Tibial artery (tissue), 4 donors: ENCODE data around the gene FCHSD2.

Experiments used
- DNase-seq, 2 donors: peaks; one replicate each; pipeline ENCODE4 v3.0.0-alpha.2; 2019
- H3K27ac ChIP-seq, 2 donors: fragments of 200-600 bp; sonication (generic) in 1 of 2; 1 replicate in 1 of 2; 2 replicates in 1 of 2; pipeline ENCODE4 v1.5.1; 2018 to 2019; ENCODE audit warnings: mild to moderate bottlenecking in 1 of 2
- H3K27me3 ChIP-seq, 2 donors: fragments of 200-600 bp; sonication (generic) in 1 of 2; one replicate each; pipeline versions ENCODE4 v1.5.1 to v1.6.0; 2016 to 2019
- H3K36me3 ChIP-seq, 3 donors: fragments of 200-600 bp; sonication (generic) in 2 of 3; one replicate each; pipeline ENCODE4 v1.5.1; 2016 to 2019; ENCODE audit warnings: mild to moderate bottlenecking in 2 of 3
- H3K4me1 ChIP-seq, 4 donors: fragments of 200-600 bp; sonication (generic) in 2 of 4; 1 replicate in 3 of 4; 2 replicates in 1 of 4; pipeline ENCODE4 v1.5.1; 2016 to 2019
- H3K4me3 ChIP-seq, 2 donors: fragments of 200-600 bp; sonication (generic) in 1 of 2; 1 replicate in 1 of 2; 2 replicates in 1 of 2; pipeline ENCODE4 v1.5.1; 2018 to 2019; ENCODE audit warnings: mild to moderate bottlenecking in 2 of 2
- H3K9me3 ChIP-seq, 3 donors: fragments of 200-600 bp; sonication (generic) in 1 of 3; one replicate each; pipeline ENCODE4 v1.5.1; 2016 to 2019
- intact Hi-C: fragments of 100-400 bp; cut with DNase I; formaldehyde crosslinking; loops from one replicate; pipeline ENCODE4 v1.15.0; 2023; ENCODE audit warnings: low total_unique reads
- TF ChIP-seq, protein P1 (sequence below), 2 experiments: fragments of 200-600 bp in 1 of 2; fragments of 450-650 bp in 1 of 2; IDR thresholded peaks; one replicate each; pipeline ENCODE4 v1.5.1; 2017 to 2019; ENCODE audit warnings: antibody characterized with exemption in 2 of 2, mild to moderate bottlenecking in 1 of 2, moderate library complexity in 1 of 2

Gene FCHSD2

DNA sequence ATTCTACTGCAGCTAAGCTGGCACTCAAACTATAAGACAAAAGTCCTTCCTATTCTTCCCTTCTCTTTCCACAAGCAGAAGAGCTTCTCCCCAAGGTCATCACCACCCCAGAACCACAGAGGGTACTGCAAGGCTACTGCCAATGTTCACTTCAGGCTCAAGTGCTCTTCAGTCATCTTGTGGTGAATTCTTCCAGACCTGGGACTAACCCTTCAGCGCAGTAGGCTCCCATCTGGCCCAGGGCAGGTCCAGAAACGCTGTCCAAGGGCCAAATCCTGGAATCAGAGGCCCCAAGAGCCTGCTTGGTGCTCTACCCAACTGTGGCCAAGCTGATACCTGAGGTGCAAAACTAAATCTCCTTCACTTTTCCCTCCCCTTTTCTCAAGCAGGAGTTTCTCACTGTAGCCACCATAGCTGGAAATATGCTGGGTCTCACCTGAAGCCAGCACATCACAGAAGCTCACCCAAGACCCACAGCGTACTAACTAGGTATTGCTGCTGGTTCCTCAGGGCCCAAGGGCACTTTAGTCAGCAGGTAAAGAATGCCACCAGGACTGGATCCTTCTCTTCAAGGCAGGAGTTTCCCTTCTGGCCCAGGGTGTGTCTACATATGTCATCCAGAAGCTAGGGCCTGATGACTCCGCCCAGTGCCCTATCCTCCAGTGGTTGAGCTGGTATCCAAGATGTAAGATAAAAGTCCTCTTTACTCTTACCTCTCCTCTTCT, 27.8 kb downstream of the FCHSD2 start:
- H3K9me3 ChIP-seq: no peaks in the 10 kb centered on the region
- no peak for DNase-seq
- H3K4me1 ChIP-seq: peaks cover 0 to 16% (median 2%) of the 10 kb centered on the region in 4 donors
- no peak overlapping the region for H3K27ac ChIP-seq
- no peaks in the 10 kb centered on the region for H3K27me3 ChIP-seq
- no peak overlapping the region for H3K4me3 ChIP-seq
- peaks cover 0 to 12% (median 0%) of the 10 kb centered on the region in 3 donors for H3K36me3 ChIP-seq
- intact Hi-C loops: no loop called here
- TF ChIP-seq, protein P1, sequence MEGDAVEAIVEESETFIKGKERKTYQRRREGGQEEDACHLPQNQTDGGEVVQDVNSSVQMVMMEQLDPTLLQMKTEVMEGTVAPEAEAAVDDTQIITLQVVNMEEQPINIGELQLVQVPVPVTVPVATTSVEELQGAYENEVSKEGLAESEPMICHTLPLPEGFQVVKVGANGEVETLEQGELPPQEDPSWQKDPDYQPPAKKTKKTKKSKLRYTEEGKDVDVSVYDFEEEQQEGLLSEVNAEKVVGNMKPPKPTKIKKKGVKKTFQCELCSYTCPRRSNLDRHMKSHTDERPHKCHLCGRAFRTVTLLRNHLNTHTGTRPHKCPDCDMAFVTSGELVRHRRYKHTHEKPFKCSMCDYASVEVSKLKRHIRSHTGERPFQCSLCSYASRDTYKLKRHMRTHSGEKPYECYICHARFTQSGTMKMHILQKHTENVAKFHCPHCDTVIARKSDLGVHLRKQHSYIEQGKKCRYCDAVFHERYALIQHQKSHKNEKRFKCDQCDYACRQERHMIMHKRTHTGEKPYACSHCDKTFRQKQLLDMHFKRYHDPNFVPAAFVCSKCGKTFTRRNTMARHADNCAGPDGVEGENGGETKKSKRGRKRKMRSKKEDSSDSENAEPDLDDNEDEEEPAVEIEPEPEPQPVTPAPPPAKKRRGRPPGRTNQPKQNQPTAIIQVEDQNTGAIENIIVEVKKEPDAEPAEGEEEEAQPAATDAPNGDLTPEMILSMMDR (IDR thresholded peaks at IDR 0.05): no peak

DNA sequence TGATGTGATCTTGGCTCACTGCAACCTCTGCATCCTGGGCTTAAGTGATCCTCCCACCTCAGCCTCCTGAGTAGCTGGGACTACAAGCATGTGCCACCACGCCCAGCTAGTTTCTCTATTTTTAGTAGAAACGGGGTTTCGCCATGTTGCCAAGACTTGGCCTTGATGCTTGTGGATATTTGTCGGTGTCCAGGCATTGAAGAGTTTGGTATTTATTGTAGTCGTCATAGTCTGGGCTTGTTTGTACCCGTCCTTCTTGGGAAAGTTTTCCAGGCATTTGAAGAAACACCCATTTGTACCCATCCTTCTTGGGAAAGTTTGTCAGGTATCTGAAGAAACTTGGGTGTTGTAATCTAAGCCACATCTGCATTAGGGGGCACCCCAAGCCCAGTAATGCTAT, 28.7 kb downstream of the FCHSD2 start:
- no peak overlapping the region for H3K27ac ChIP-seq
- intact Hi-C loops: no loop called here
- H3K36me3 ChIP-seq: peaks cover 0 to 12% (median 0%) of the 10 kb centered on the region in 3 donors
- TF ChIP-seq, protein P1 (IDR thresholded peaks at IDR 0.05): no peak
- no peak overlapping the region for H3K4me3 ChIP-seq
- H3K9me3 ChIP-seq: no peaks in the 10 kb centered on the region
- H3K4me1 ChIP-seq: peaks cover 0 to 13% (median 0%) of the 10 kb centered on the region in 4 donors
- DNase-seq: no peak
- no peaks in the 10 kb centered on the region for H3K27me3 ChIP-seq

DNA sequence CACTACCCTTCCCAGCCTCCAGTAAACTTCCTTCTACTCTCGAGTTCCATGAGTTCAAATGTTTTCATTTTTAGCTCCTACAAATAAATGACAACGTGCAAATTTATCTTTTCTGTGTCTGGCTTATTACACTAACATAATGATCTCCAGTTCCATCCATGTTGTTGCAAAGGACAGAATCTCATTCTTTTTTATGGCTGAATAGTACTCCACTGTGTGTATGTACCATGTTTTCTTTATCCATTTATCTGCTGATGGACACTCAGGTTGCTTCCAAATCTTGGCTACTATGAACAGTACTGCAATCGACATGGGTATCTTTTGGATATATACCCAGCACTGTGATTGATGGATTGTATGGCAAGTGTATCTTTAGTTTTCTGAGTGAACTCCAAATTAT, 34.5 kb downstream of the FCHSD2 start:
- H3K4me1 ChIP-seq: no peaks in the 10 kb centered on the region
- intact Hi-C loops: no loop called here
- no peak for DNase-seq

DNA sequence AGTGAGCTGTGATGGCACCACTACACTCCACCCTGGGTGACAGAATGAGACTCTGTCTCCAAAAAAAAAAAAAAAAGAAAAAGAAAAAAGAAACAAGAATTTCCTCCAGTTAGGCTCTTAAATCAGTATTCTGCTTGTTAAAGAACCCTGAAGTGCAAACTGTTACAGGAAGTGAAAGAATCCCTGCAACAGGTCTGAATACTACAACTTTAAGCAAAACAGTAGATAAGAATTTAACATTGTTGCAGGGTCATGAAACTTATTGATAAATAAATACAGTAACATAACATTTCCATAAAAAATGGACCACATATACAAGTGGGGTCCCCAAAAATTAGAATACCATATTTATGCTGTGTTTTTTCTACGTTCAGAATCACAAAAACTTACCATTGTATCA, 35.8 kb downstream of the FCHSD2 start:
- no peak overlapping the region for H3K4me3 ChIP-seq
- no peaks in the 10 kb centered on the region for H3K36me3 ChIP-seq
- no peak for DNase-seq
- H3K4me1 ChIP-seq: no peaks in the 10 kb centered on the region
- intact Hi-C loops: no loop called here
- no peak overlapping the region for H3K27ac ChIP-seq
- TF ChIP-seq, protein P1 (IDR thresholded peaks at IDR 0.05): no peak
- no peaks in the 10 kb centered on the region for H3K27me3 ChIP-seq
- no peaks in the 10 kb centered on the region for H3K9me3 ChIP-seq

More for the DNA sequence above, 34.5 kb downstream of the FCHSD2 start:
- TF ChIP-seq, protein P1 (IDR thresholded peaks at IDR 0.05): no peak
- H3K36me3 ChIP-seq: no peaks in the 10 kb centered on the region
- no peak overlapping the region for H3K4me3 ChIP-seq
- no peaks in the 10 kb centered on the region for H3K27me3 ChIP-seq
- H3K27ac ChIP-seq: no peak overlapping the region
- no peaks in the 10 kb centered on the region for H3K9me3 ChIP-seq

DNA sequence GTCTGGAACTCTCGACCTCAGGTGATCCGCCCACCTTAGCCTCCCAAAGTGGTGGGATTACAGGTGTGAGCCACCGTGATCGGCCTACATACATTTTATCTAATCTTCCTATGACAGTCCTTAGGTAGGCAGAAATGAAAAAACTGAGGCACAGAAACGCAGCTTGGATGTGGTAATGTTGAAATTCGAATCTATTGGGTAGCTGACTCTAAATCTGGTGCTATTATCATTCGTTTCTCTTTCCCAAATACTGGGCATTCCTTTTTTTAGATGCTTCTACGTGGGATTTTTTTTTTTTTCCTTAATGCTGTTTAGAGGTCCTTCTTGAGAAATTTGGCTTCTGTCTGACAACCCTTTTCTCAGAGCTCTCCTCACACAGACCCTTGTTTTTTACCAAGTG, 41.5 kb downstream of the FCHSD2 start:
- no peak for DNase-seq
- no peak overlapping the region for H3K27ac ChIP-seq
- no peaks in the 10 kb centered on the region for H3K27me3 ChIP-seq
- intact Hi-C loops: no loop called here
- H3K4me1 ChIP-seq: peaks cover 0 to 25% (median 4%) of the 10 kb centered on the region in 4 donors
- H3K9me3 ChIP-seq: no peaks in the 10 kb centered on the region
- no peak overlapping the region for H3K4me3 ChIP-seq
- H3K36me3 ChIP-seq: no peaks in the 10 kb centered on the region
- TF ChIP-seq, protein P1 (IDR thresholded peaks at IDR 0.05): no peak
